Calu3 (cell line): ENCODE results near the gene SND1. TPM values are rescaled to one million over a fixed set of nuclear protein-coding genes. Genes with fewer than 3 reads are reported as not detected.

ENCODE experiments used
- BruUV-seq: library from RNA; stranded (reverse); fragments of 400-500 nt; replicated peaks from 2 replicates; lab custom pipeline; 2021; lab: Mats Ljungman, UMichigan
- CTCF ChIA-PET: fragments of 300-600 bp; sonication (Branson Sonifier 250); formaldehyde crosslinking; loops from one replicate; lab custom pipeline; 2022; ENCODE audit warnings: antibody characterized with exemption; lab: Charles Lee
- DNase-seq: peaks from one replicate; pipeline ENCODE4 v3.0.0; 2022
- H3K27ac Mint-ChIP-seq: one replicate; pipeline ENCODE4 v1.8.0; 2022; ENCODE audit warnings: mixed read lengths; ENCODE audit not compliant: unreplicated experiment
- H3K27me3 Mint-ChIP-seq: one replicate; pipeline ENCODE4 v1.8.0; 2022; ENCODE audit warnings: mixed read lengths; ENCODE audit not compliant: unreplicated experiment
- H3K36me3 Mint-ChIP-seq: one replicate; pipeline ENCODE4 v1.8.0; 2022; ENCODE audit warnings: mild to moderate bottlenecking, moderate library complexity, mixed read lengths; ENCODE audit not compliant: insufficient read depth, unreplicated experiment
- H3K4me1 Mint-ChIP-seq: one replicate; pipeline ENCODE4 v1.8.0; 2022; ENCODE audit warnings: mild to moderate bottlenecking, low read depth, mixed read lengths; ENCODE audit not compliant: unreplicated experiment
- H3K4me3 Mint-ChIP-seq: one replicate; pipeline ENCODE4 v1.8.0; 2022; ENCODE audit warnings: mild to moderate bottlenecking, low read depth, moderate library complexity, mixed read lengths; ENCODE audit not compliant: unreplicated experiment
- H3K9me3 Mint-ChIP-seq: one replicate; pipeline ENCODE4 v1.8.0; 2022; ENCODE audit warnings: low read depth, mixed read lengths; ENCODE audit not compliant: unreplicated experiment
- CTCF ChIP-seq: fragments of 200-600 bp; IDR thresholded peaks from one replicate; pipeline ENCODE4 v1.8.0; 2022; ENCODE audit warnings: antibody characterized with exemption; ENCODE audit not compliant: unreplicated experiment
- intact Hi-C: fragments of 100-400 bp; cut with micrococcal nuclease; formaldehyde crosslinking; loops from one replicate; pipeline ENCODE4 v1.10.0; 2022; ENCODE audit not compliant: unreplicated experiment
- total RNA-seq: library from RNA; stranded (reverse); gene quantifications from 2 replicates; pipeline ENCODE4 v1.2.3, GENCODE V29; 2022

SND1 gene
- total RNA-seq, 1 experiment from 2014 or later: 205 TPM

GRCh38 chr7:128125816-128126215, 473.8 kb downstream of the SND1 start:
- H3K36me3 Mint-ChIP-seq: no peaks in the 10 kb centered on the region
- H3K27me3 Mint-ChIP-seq: peaks cover 21% of the 10 kb centered on the region
- H3K9me3 Mint-ChIP-seq: no peaks in the 10 kb centered on the region
- TF ChIP-seq CTCF: no peak
- CTCF ChIA-PET: no interaction called here
- no peaks in the 10 kb centered on the region for H3K4me1 Mint-ChIP-seq
- DNase-seq: no peak
- H3K4me3 Mint-ChIP-seq: no peak overlapping the region
- no TSS peak for BruUV-seq
- no peak overlapping the region for H3K27ac Mint-ChIP-seq
- intact Hi-C loops: no loop called here

GRCh38 chr7:128128401-128128800, 476.4 kb downstream of the SND1 start:
- no peak overlapping the region for H3K4me3 Mint-ChIP-seq
- H3K27me3 Mint-ChIP-seq: peaks cover 10% of the 10 kb centered on the region
- no peak overlapping the region for H3K27ac Mint-ChIP-seq
- BruUV-seq: no TSS peak
- no peaks in the 10 kb centered on the region for H3K36me3 Mint-ChIP-seq
- no peaks in the 10 kb centered on the region for H3K9me3 Mint-ChIP-seq
- no peaks in the 10 kb centered on the region for H3K4me1 Mint-ChIP-seq
- DNase-seq: no peak
- CTCF ChIA-PET: no interaction called here
- intact Hi-C loops: no loop called here
- TF ChIP-seq CTCF: no peak

- Mint-ChIP-seq H3K27me3 (peaks cover 14% of the 10 kb centered on the region), H3K4me3 (no peak overlapping the region), H3K27ac (no peak overlapping the region), H3K36me3 (no peaks in the 10 kb centered on the region), H3K4me1 (no peaks in the 10 kb centered on the region), H3K9me3 (no peaks in the 10 kb centered on the region)
- BruUV-seq: no TSS peak
- CTCF ChIA-PET: interaction anchor here (0.6 to 0.7 kb wide), 2 partner anchors 80 to 236 kb away, joined by 3 to 4 read pairs; no protein-coding TSS in a partner anchor
- DNase-seq: no peak
- intact Hi-C loops: no loop called here
- TF ChIP-seq CTCF: no peak
These were observed 477.4 kb downstream of the SND1 start for GRCh38 chr7:128129224-128129864.

- no peaks in the 10 kb centered on the region for H3K9me3 Mint-ChIP-seq
- no peak overlapping the region for H3K4me3 Mint-ChIP-seq
- BruUV-seq: no TSS peak
- DNase-seq: no peak
- H3K27me3 Mint-ChIP-seq: peaks cover 27% of the 10 kb centered on the region
- TF ChIP-seq CTCF: no peak
- peaks cover 4% of the 10 kb centered on the region for H3K36me3 Mint-ChIP-seq
- intact Hi-C loops: loop anchor here (10.0 kb wide), 1 partner anchor 416 kb away; no protein-coding TSS in a partner anchor
- no peaks in the 10 kb centered on the region for H3K4me1 Mint-ChIP-seq
- no peak overlapping the region for H3K27ac Mint-ChIP-seq
- CTCF ChIA-PET: interaction anchor here (0.8 kb wide), 1 partner anchor 78 kb away, joined by 3 read pairs; no protein-coding TSS in a partner anchor
These were observed 479.1 kb downstream of the SND1 start for GRCh38 chr7:128131115-128131514.
